Right renal pelvis (tissue), 4 donors: ENCODE results near the gene MCF2L. TPM values are rescaled to one million over a fixed set of nuclear protein-coding genes. Genes with fewer than 3 reads are reported as not detected.
"Not testable (repeated sequence)": the region's sequence is repeated elsewhere in the genome, so short reads cannot be mapped to it uniquely, and the experiment has no call there.

Source experiments
- DNase-seq, 4 donors: peaks; one replicate each; pipeline ENCODE4 v3.0.0-alpha.2; 2013; ENCODE audit warnings: low read depth in 4 of 4, low spot score in 3 of 4, missing footprints in 1 of 4
- polyA plus RNA-seq, 4 donors: library from polyadenylated mRNA; unstranded; fragments of 120-200 nt; gene quantifications; one replicate each; pipeline ENCODE4 v1.2.1, GENCODE V29; 2013; ENCODE audit not compliant: insufficient read length in 4 of 4

MCF2L gene
- polyA plus RNA-seq, 4 donors: 29.4 to 36.8 (median 32.9) TPM

DNA sequence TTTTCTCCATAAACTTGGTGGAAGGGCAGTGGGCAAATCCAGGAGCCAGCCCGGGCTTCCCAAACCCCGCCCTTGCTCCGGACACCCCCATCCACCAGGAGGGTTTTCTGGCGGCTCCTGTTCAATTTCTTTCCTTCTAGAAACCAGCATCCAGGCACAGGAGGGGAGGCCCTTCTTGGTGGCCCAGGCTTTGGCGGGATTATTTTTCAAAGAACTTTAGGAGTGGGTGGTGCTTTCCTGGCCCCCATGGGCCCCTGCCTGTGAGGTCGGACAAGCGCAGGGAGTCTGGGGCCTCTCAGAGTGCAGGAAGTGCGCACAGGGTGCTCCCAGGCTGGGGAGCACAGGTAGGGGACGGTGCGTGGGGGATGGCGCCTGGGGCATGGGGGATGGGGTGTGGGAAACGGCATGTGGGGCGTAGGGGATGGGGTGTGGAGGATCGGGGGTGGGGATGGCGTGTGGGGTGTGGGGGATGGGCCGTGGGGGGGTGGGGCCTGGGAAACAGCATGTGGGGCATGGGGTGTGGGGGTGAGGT lies 137.0 kb downstream of the MCF2L start:
- no peak for DNase-seq

DNA sequence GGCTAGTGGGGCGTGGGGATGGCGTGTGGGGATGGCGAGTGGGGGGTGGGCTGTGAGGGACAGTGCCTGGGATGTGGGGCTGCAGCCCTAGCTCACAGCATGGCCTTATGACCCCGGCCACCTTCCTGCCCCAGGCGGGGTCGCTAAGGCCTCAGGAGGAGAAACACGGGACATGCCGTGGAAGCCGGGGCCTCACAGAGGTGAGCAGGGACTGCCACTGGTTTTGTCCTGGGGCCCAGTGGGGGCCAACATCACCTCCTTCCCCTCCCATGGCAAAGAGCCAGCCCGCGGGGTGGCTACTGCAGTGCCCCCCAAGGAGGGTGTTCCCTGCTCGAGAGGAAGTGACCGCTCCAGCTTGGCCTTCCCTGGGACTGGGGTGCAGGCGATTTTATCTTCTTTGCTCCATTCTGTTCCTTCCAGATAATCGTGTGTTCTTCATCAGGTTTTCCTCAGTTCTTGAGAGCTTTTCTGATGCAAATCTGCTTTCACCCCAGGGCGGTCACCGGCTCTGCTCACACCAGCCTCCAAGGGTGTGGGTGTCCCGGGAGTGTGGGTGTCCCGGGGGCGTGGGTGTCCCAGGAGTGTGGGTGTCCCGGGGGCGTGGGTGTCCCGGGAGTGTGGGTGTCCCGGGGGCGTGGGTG lies 137.8 kb downstream of the MCF2L start:
- DNase-seq: no peak

DNA sequence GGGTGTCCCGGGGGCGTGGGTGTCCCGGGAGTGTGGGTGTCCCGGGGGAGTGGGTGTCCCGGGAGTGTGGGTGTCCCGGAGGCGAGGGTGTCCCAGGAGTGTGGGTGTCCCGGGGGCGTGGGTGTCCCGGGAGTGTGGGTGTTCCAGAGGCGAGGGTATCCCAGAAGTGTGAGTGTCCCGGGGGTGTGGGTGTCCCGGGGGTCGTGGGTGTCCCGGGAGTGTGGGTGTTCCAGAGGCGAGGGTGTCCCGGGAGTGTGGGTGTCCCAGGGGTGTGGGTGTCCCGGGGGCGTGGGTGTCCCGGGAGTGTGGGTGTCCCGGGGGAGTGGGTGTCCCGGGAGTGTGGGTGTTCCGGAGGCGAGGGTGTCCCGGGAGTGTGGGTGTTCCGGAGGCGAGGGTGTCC lies 139.5 kb downstream of the MCF2L start:
- not testable (repeated sequence) for DNase-seq

DNA sequence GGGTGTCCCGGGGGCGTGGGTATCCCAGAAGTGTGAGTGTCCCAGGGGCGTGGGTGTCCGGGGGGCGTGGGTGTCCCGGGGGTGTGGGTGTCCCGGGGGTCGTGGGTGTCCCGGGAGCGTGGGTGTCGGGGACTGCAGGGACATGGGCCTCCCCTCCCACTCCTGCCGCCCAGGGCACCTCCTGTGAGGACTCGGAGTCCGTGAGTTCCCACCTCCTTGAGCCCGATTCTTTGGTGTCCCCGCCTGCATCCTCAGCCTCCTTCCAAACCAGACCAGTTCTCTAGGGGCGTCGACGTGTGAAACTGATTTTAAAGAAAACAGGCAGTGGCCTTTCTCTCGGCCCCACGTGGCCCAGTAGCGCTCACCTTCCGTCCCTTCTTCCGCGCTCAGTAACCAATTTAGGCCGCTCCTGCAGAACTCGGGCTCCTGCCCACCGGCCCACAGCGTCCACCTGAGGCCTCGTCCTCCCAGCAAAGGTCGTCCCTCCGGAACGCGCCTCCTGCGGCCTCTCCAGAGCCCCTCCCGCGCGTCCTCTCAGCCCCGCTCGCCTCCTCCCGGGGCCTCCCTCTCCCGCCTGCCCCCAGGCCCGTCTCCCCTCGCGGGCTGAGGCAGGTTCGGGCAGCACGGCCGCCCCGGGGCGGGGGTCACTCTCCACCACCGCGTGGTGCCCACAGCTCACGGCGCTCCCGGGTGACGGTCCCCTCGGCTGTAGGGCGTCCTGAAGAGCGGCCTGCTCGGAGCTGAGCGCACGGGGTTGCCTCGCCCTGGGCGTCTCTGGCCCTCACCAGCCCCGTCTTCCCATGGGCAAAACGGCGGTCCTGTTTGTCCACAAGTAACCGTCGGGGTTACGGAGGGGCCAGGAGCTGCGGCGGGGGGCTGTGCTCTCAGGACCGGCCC lies 140.4 kb downstream of the MCF2L start:
- no peak for DNase-seq

DNA sequence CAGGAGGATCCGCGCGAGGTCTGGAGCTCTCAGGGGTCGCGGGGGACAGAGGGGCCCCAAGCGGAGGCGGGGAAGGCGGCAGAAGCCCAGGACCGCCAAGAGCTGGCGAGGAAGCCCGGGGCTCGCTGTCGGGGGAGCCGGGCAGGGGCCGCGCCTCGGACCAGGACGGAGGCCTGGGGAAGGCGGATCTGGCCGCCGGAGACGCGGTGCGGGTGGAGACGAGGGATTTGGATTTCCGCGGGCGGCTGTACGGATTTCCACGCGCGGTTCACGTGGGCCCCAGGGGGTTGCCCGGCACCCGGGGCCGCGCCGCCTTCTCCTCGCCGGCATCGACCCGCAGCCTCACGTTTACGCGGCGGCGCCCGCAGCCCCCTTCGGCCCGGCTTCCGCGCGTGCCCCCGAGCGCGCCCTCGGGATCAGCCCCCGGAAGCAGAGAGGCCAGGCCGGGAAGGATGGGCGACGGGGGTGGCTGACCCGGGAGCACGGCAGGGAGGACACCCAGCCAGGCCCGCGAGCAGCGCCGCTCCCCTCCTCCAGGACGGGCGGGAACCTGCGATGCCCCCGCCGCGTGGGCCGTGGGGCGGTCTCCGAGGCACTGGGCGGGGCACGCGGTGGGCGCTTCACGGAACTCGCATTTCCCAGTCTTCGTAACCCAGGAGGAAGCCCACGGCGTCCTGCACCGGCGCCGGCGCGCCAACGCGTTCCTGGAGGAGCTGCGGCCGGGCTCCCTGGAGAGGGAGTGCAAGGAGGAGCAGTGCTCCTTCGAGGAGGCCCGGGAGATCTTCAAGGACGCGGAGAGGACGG lies 141.2 kb downstream of the MCF2L start:
- DNase-seq: no peak

DNA sequence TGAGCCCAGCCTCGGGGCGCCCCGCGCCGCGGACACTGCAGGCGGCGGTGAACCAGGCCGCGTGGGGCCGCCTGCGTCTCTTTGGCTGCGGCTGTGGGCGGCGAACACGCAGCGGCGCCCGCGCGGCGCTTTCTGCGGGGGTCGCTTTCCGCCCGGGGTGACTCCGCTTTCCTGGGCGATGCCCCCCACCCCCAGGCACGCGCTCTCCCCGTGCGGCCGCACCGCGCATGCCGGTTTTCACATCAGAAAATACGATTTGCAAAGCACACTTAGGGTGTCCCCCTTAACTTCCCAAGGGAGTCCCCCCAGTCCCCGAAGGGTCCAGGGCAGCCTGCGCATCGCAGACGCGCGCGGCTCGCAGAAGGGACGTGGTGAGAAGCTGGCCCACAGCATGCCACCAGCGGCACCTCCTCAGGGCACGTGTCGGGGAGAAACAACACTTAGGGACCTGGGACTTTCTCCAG lies 141.9 kb downstream of the MCF2L start:
- no peak for DNase-seq

DNA sequence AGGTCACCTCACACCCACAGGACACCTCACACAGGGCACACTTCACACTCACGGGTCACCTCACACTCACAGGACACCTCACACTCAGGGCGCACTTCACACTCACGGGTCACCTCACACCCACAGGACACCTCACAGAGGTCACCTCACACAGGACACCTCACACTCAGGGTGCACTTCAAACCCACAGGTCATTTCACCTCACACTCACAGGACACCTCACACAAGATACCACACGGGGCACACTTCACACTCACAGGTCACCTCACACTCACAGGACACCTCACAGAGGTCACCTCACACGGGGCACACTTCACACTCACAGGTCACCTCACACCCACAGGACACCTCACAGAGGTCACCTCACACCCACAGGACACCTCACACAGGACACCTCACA lies 142.8 kb downstream of the MCF2L start:
- not testable (repeated sequence) for DNase-seq

DNA sequence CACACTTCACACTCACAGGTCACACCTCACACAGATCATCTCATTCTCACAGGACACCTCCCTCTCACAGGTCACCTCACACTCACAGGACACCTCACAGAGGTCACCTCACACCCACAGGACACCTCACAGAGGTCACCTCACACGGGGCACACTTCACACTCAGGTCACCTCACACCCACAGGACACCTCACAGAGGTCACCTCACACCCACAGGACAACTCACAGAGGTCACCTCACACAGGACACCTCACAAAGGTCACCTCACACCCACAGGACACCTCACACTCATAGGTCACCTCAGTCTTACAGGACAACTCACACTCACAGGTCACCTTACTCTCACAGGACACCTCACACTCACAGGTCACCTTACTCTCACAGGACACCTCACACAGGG lies 143.5 kb downstream of the MCF2L start:
- DNase-seq: not testable (repeated sequence)

DNA sequence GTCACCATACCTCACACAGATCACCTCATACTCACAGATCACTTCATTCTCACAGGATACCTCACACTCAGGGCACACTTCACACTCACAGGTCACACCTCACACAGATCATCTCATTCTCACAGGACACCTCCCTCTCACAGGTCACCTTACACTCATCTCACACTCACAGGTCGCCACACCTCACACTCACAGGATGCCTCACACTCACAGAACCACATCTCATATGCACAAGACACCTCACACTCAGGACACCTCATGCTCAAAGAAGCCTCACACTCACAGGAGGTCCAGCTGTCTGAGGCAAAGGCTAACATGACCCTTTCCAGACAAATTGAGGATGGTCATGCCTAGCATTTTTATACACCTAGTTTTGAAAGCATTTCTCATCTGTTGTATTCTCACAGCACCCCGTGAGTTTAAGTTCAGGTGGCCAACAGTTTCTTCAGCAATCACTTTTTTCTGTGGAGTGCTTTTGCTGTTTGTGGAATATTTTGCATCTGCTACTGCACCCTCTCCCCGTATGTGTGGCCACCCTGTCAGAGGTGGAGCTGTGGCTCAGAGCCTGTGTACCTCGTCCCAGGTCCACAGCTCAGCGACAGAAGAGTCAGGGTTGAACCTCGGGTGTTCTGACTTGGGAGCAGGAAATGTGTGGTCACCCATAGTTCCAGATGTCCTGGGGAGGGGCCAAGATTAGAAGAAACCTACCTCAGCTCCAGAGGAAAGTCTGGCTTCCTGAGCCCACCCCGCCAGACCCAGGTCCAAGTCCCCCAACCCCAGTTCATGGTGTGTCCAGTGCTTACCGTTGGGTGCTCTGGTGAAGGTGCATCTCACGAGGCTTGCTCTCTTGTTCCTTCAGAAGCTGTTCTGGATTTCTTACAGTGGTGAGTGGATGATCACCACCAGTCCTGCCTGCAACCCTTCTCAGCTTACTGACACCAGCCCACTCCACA lies 144.2 kb downstream of the MCF2L start:
- DNase-seq: no peak

DNA sequence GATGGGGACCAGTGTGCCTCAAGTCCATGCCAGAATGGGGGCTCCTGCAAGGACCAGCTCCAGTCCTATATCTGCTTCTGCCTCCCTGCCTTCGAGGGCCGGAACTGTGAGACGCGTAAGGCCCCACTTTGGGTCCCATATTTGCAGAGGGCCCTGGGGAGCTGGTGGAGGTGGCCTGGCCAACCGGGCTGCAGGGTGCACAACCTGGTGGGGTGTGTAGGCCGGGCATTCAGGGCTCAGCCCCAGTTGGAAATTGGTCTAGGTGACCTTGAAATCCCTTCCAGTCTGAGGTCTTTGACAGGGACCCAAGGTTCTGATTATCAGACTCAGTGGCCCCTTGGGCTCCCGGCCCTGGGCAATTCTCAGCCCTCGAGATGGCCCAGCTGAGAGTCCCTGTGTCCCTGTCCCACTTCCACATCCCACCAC lies 144.8 kb downstream of the MCF2L start:
- DNase-seq: no peak

DNA sequence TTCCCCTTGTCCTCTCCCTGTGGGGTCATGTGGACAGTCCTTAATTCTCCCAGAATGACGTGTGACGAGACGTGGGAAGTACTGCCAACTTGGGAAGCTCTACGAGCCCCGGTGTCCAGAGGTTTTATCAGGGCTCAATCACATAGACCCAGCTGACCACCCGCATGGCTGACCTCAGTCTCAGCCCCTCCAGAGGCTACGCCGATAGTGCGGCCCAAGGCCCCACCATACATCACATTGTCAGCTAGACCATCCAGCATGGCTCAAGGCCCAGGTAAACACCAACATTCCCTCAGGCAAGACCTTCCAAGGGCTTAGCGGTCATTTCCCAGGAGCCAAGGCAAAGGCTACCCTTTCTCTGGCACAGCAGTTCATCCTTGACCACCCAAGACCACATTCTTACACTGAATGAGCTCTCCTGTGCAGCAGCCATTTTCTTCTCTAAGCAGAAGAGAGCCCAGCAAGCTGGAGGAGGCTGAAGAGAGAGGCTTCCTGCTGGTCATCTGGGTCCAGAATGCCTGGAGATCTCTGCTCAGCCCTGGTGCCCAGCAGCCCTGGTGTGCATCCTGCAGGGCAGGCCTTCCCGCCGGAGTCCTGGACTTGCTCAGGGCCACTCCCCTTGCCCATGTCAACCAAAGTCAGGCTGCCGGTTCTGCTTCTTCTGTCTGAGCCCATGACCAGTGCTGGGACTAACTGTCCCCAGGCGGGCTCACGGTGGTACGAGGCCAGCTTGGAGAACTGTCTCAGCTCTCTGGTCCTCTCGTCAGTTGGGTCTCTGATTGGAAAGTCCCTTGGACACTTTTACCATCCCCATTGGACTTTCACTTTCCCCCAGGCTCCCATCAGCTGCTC lies 145.7 kb downstream of the MCF2L start:
- DNase-seq: no peak

DNA sequence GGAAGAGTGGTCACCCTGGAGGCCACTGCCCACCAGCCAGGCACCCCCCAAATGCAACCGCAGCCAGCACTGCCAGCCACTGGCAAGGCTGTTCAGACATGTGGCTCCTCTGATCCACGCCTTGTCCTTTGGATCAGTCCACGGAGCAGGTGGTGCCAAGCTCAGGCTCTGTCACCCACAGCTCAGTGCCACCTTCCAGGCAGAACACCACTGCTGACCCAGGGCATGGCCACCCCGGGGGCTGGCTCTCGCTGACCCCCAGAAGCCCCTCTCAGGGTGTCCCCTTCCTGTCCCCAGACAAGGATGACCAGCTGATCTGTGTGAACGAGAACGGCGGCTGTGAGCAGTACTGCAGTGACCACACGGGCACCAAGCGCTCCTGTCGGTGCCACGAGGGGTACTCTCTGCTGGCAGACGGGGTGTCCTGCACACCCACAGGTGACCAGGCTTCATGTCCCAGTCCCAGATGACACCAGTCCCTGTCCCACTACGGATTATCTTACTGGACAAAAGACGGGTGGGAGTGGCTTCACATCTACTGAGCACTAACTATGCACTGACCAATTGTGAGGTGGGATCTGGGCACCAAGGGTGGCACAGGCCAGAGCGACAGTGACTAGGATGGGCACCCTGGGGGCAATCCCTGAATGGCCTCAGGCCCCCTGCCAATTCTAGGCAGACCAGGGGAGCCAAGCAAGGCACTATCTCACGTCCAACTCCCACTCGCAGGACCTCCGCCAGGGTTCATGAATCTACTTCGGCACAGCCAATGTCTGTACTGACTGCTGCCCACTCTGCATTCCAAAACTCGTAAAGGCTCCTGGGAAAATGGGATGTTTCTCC lies 146.6 kb downstream of the MCF2L start:
- no peak for DNase-seq

DNA sequence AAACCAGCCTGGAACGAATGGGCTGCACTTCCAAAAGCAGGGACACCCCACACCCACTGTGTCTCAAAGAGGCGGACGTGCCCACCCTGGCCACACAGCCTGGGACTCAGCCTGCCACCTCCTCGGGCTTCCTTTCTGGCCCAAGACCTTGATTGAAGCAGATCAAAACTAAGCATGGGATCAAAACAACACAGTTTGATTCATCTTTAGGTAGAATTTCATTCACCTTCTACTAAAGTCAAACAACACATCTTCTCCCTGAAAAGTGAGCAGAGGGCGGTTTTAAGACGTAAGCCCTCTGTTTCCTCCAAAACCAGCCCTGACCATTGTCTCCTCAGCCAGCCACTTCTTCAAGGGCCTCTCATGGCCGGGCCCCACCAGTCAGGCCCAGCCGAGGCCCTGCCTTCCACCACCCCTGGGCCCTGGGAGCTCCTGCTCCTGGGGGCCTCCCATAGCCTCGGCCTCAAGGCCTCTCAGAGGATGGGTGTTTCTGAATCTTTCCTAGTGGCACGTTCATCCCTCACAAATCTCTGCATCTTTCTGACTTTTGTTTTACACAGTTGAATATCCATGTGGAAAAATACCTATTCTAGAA lies 147.3 kb downstream of the MCF2L start:
- no peak for DNase-seq

DNA sequence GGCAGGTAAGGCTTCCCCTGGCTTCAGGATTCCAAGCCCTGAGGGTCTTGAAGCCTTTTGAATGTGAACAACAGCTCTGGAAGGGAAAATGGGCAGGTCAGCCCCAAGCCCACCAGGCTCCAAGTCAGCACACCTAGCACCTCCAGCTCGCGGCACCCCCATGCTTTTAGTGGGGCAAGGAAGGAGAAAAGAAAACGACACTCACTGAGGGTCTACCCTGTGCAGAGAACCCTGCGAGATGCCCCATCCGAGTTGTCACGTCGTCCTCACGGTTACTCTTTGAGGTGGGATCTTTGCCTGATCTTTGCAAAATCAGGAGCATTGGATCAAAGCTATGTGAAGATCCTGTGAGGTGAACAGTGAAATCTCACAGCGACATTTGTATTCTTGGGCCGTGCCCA lies 147.9 kb downstream of the MCF2L start:
- DNase-seq: no peak

DNA sequence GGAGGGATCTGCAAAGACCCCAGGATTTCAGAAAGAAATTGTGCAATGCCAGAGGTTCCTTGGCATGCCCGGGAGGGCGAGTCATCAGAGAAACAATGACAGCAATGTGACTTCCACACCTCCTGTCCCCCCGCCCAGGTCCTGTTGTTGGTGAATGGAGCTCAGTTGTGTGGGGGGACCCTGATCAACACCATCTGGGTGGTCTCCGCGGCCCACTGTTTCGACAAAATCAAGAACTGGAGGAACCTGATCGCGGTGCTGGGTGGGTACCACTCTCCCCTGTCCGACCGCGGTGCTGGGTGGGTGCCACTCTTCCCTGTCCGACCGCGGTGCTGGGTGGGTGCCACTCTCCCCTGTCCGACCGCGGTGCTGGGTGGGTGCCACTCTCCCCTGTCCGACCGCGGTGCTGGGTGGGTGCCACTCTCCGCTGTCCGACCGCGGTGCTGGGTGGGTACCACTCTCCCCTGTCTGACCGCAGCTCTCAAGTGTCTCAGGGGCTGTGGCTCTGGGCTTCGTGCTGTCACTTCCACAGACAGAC lies 148.4 kb downstream of the MCF2L start:
- no peak for DNase-seq

DNA sequence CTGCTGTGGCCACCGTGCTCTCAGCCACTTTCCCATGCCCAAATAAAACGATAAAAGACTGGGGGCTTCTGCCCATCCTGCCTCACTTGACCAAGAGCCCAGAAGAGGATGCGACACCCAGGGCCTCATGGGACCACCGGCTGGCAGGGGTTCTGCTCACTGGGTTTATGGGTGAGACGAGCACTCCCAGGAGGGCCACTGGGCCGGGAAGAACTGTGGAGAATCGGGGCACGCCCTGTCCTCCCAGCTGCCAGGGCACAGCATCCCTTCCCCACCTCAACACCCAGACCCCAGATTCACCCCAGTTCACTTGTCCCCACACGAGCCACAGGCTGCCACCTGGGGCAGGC lies 148.9 kb downstream of the MCF2L start:
- DNase-seq: no peak

DNA sequence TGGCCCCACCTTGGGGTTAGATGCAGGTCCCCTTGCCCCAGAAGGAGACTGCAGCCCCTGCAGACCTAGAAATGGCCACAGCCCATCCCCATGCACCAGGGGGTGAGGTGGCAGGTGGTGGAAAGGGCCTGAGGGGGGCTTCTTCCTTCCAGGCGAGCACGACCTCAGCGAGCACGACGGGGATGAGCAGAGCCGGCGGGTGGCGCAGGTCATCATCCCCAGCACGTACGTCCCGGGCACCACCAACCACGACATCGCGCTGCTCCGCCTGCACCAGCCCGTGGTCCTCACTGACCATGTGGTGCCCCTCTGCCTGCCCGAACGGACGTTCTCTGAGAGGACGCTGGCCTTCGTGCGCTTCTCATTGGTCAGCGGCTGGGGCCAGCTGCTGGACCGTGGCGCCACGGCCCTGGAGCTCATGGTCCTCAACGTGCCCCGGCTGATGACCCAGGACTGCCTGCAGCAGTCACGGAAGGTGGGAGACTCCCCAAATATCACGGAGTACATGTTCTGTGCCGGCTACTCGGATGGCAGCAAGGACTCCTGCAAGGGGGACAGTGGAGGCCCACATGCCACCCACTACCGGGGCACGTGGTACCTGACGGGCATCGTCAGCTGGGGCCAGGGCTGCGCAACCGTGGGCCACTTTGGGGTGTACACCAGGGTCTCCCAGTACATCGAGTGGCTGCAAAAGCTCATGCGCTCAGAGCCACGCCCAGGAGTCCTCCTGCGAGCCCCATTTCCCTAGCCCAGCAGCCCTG lies 149.4 kb downstream of the MCF2L start:
- no peak for DNase-seq
